Mucosa of descending colon (tissue), 3 donors: ENCODE data around the gene KLHL1. TPM values are rescaled to one million over a fixed set of nuclear protein-coding genes. Genes with fewer than 3 reads are reported as not detected.
A peak's percentile ranks its signal among the peaks of the same experiment; 100 is the strongest.

Source experiments
- ATAC-seq: fragments of 200-7000 bp; cut with Tn5 transposase; one replicate; pipeline ENCODE4 v1.9.1; 2020; ENCODE audit warnings: mild to moderate bottlenecking, moderate library complexity
- DNase-seq, 3 donors: peaks; one replicate each; pipeline ENCODE4 v3.0.0-alpha.2; 2020
- H3K36me3 ChIP-seq: fragments of 200-600 bp; one replicate; pipeline ENCODE4 v1.8.0; 2021; ENCODE audit warnings: low read depth, mild to moderate bottlenecking
- H3K4me1 ChIP-seq: fragments of 200-600 bp; one replicate; pipeline ENCODE4 v1.8.0; 2021; ENCODE audit warnings: low read depth, mild to moderate bottlenecking
- H3K4me3 ChIP-seq: fragments of 200-600 bp; one replicate; pipeline ENCODE4 v1.8.0; 2021; ENCODE audit warnings: mild to moderate bottlenecking
- H3K9me3 ChIP-seq: fragments of 200-600 bp; one replicate; pipeline ENCODE4 v1.8.0; 2021; ENCODE audit warnings: mild to moderate bottlenecking
- CTCF ChIP-seq: fragments of 200-600 bp; IDR thresholded peaks from one replicate; pipeline ENCODE4 v1.8.0; 2022; ENCODE audit warnings: antibody characterized with exemption, mild to moderate bottlenecking
- intact Hi-C, 2 donors: fragments of 100-400 bp; cut with DNase I in 1 of 2; cut with micrococcal nuclease in 1 of 2; formaldehyde crosslinking; loops; one replicate each; pipeline versions ENCODE4 v1.11.0 to v1.11.1; 2022; cut with DNase I, micrococcal nuclease
- total RNA-seq, 3 donors: library from RNA; stranded (reverse); fragmentation: NEBNext Ultra II Directional in 2 of 3; extraction: Animal tissue kit (Norgen Biotek cat#: 25700) in 2 of 3; gene quantifications; one replicate each; pipeline versions ENCODE4 v1.2.1 to v1.2.4, GENCODE V29; 2021 to 2023
- donor health status: DM: no; HTN: no; CAD: no; lungs with moderate emphysema.
- donor health status: DM: no; HTN: no; CAD: no.
- donor health status: DM: no; HTN: yes; CAD: no.

The KLHL1 gene
- total RNA-seq, 3 donors from 2014 or later = 0.25 TPM; not detected in 2

DNA sequence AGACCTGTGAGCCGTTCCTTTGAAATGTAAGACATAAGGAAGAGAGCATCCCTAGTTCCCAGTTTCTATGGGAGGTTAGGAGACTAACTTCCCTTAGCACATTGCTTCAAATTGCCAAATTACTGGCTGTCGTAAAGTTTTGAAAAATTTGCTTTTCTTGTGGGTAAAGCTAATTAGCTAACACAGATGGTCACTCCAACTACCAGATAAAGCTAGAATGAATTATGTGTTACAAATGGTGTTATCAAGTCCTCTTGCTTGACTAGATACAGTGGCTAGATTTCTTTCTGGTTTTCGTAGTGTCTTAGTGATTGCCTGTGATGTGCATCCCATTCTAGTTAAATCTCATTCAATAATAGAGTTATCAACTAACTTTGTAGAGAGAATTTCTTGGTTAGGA lies 417.3 kb downstream of the KLHL1 start:
- H3K9me3 ChIP-seq = no peaks in the 10 kb centered on the region
- H3K4me3 ChIP-seq = no peak overlapping the region
- ATAC-seq = no peak
- no peak for DNase-seq
- H3K4me1 ChIP-seq = no peaks in the 10 kb centered on the region
- TF ChIP-seq CTCF = no peak
- H3K36me3 ChIP-seq = no peaks in the 10 kb centered on the region
- intact Hi-C loops = no loop called here

DNA sequence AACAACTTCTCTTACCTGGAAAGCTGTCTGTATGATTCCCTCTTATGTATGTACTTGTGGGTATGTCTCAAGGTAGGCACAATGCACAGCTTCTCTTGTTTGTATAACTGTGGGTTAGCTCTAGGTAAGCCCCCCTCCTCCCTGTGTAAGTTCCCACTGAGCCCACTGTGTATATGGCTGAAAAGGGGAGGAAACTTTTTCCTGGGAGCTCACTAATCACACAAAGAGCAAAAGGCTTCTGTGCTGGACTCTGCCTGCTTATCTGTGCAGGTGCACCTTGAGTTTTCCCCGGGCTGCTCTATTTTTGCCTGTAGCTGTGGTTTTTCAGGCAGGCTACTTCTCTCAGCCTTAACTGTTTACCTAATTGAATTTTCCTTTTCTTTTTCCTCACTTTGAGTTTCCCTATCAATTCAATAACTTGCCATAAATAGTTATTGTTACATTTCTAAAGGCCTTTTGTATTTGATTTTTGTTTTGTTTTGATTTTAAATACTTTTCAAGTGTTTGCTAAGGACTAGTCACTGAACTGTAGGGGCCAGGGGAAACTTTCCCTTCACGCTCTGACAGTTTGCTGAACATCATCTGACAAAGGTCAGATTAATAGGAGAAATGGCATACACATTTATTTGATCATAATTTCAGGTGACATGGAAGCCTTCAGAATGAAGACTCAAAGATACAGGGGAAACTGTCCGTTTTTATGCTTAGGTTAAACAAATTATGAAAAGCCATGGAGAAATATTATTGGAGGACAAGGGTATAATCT lies 424.1 kb downstream of the KLHL1 start:
- TF ChIP-seq CTCF = no peak
- intact Hi-C loops = no loop called here
- ATAC-seq = peak; percentile 8

GRCh38 chr13:69681722-69682121 lies 426.5 kb downstream of the KLHL1 start:
- ATAC-seq (no peak), DNase-seq (no peak)
- H3K36me3 ChIP-seq = no peaks in the 10 kb centered on the region
- TF ChIP-seq CTCF = no peak
- no peak overlapping the region for H3K4me3 ChIP-seq
- H3K9me3 ChIP-seq = no peaks in the 10 kb centered on the region
- intact Hi-C loops = no loop called here
- no peaks in the 10 kb centered on the region for H3K4me1 ChIP-seq

More for the DNA sequence above, 424.1 kb downstream of the KLHL1 start:
- DNase-seq = peak in 1 of 3 donors; percentile 3
- H3K9me3 ChIP-seq = no peaks in the 10 kb centered on the region
- H3K36me3 ChIP-seq = no peaks in the 10 kb centered on the region
- H3K4me1 ChIP-seq = no peaks in the 10 kb centered on the region
- no peak overlapping the region for H3K4me3 ChIP-seq

GRCh38 chr13:69677343-69677742 lies 430.9 kb downstream of the KLHL1 start:
- Histone ChIP-seq H3K4me1 (no peaks in the 10 kb centered on the region), H3K36me3 (no peaks in the 10 kb centered on the region), H3K4me3 (no peak overlapping the region), H3K9me3 (no peaks in the 10 kb centered on the region)
- ATAC-seq (no peak), DNase-seq (no peak)
- TF ChIP-seq CTCF = no peak
- intact Hi-C loops = no loop called here

GRCh38 chr13:69676286-69676685 lies 432.0 kb downstream of the KLHL1 start:
- H3K4me1 ChIP-seq = no peaks in the 10 kb centered on the region
- no peaks in the 10 kb centered on the region for H3K36me3 ChIP-seq
- TF ChIP-seq CTCF = no peak
- DNase-seq (no peak), ATAC-seq (no peak)
- no peaks in the 10 kb centered on the region for H3K9me3 ChIP-seq
- no peak overlapping the region for H3K4me3 ChIP-seq
- intact Hi-C loops = no loop called here
